ENCODE results near the gene TMPRSS3. TPM values are rescaled to one million over a fixed set of nuclear protein-coding genes. Genes with fewer than 3 reads are reported as not detected.

Gene TMPRSS3
- total and polyA plus RNA-seq, 9 of the 15 experiments (the other 6 are each of a cell fraction or from before 2014, with no cell fraction given), result 0.07 TPM; not detected in 8

- FAIRE-seq (no peak), ATAC-seq (0 out of 3 replicates have a peak, but pooled peaks have one; percentile 16), DNase-seq (ENCODE audit: extremely low read depth in 1 of 4, low spot score in 3 of 4) (no peak)
- H3K4me1 ChIP-seq (replicated peaks in 1 of 2; ENCODE audit: control insufficient read depth in 2 of 2, insufficient read depth in 2 of 2, low read length in 2 of 2), result peaks cover 10 to 24% of the 10 kb centered on the region in 2 experiments; a peak in 3 of 5 replicates
- 0 out of 2 replicates have a peak, but pooled peaks cover 5% of the 10 kb centered on the region for H4K20me1 ChIP-seq (replicated peaks; ENCODE audit: control insufficient read depth, insufficient read depth, low read length)
- ChIA-PET CTCF (ENCODE audit: low intra/inter-chr PET ratio) (interaction anchor here (0.7 kb wide), 1 partner anchor 29 kb away, joined by 4 read pairs; no protein-coding TSS in a partner anchor), POLR2A (interaction anchor here (0.6 to 0.7 kb wide), 3 partner anchors 28 to 177 kb away, joined by 3 to 4 read pairs (median 3); no protein-coding TSS in a partner anchor)
- intact Hi-C loops (cut with micrococcal nuclease), result loop anchor here (10.0 kb wide), 1 partner anchor 167 kb away; no protein-coding TSS in a partner anchor
- WGBS (ENCODE audit: insufficient coverage, low coverage, missing lambda C conversion rate), result 48% methylated on average over 14 of the region's 14 CpGs
- H3K9me3 ChIP-seq (replicated peaks; ENCODE audit: control insufficient read depth, insufficient read depth, low read depth, low read length), result no peaks in the 10 kb centered on the region
- BruUV-seq (replicated peaks), result no TSS peak
- H3K9me1 ChIP-seq (ENCODE audit: control insufficient read depth, insufficient read depth, low read length), result no peaks in the 10 kb centered on the region
- H3K36me3 ChIP-seq (ENCODE audit: control insufficient read depth, insufficient read depth, low read length), result no peaks in the 10 kb centered on the region
- no peak overlapping the region for H2AFZ ChIP-seq (ENCODE audit: low read depth, low read length)
- peaks cover 24 to 50% of the 10 kb centered on the region in 2 experiments for H3K27me3 ChIP-seq (ENCODE audit: control insufficient read depth in 2 of 2, insufficient read depth in 2 of 2, low read length in 2 of 2)
- TF ChIP-seq, protein P1, sequence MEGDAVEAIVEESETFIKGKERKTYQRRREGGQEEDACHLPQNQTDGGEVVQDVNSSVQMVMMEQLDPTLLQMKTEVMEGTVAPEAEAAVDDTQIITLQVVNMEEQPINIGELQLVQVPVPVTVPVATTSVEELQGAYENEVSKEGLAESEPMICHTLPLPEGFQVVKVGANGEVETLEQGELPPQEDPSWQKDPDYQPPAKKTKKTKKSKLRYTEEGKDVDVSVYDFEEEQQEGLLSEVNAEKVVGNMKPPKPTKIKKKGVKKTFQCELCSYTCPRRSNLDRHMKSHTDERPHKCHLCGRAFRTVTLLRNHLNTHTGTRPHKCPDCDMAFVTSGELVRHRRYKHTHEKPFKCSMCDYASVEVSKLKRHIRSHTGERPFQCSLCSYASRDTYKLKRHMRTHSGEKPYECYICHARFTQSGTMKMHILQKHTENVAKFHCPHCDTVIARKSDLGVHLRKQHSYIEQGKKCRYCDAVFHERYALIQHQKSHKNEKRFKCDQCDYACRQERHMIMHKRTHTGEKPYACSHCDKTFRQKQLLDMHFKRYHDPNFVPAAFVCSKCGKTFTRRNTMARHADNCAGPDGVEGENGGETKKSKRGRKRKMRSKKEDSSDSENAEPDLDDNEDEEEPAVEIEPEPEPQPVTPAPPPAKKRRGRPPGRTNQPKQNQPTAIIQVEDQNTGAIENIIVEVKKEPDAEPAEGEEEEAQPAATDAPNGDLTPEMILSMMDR (IDR thresholded peaks at IDR 0.05 in 2 of 3, conservative IDR thresholded peaks at IDR 0.05 in 1 of 3; ENCODE audit: insufficient read depth in 2 of 3, low read depth in 1 of 3, low read length in 3 of 3), result peak in 1 of 3 experiments; percentile 17; a peak in 1 of 6 replicates
- TF ChIP-seq ZBTB17 (CRISPR knock-in tag; IDR thresholded peaks at IDR 0.05), result no peak
- H3K27ac ChIP-seq (ENCODE audit: extremely low read depth, low read depth, low read length), result no peak overlapping the region
- no peak overlapping the region for H3K9ac ChIP-seq (ENCODE audit: insufficient read depth in 1 of 2, low read depth in 2 of 2, low read length in 2 of 2)
- in situ Hi-C loops (cut with MboI), result no loop called here
- H3K79me2 ChIP-seq (ENCODE audit: control insufficient read depth, insufficient read depth, low read length), result no peaks in the 10 kb centered on the region
- H3K4me2 ChIP-seq (ENCODE audit: insufficient read depth, low read length), result no peak overlapping the region
- H3K4me3 ChIP-seq, result no peak overlapping the region
Measured at GRCh38 chr21:42367367-42368165, 28.3 kb downstream of the TMPRSS3 start.
